Fibroblast of pulmonary artery (primary cell): Measurements from ENCODE around the gene GBA2.

Experiments used
- DNase-seq: peaks from one replicate; pipeline ENCODE4 v3.0.0-alpha.2; 2010; ENCODE audit warnings: low read depth
- H3K4me3 ChIP-seq: replicated peaks from 2 replicates; pipeline ENCODE4 v1.5.1; 2011; ENCODE audit warnings: low read depth, mild to moderate bottlenecking, control low read depth, low read length, moderate library complexity
- TF ChIP-seq, protein P1 (sequence below): IDR thresholded peaks from 2 replicates; pipeline ENCODE4 v1.5.1; 2011; ENCODE audit warnings: mild to moderate bottlenecking, control low read depth, low read length, inconsistent platforms; ENCODE audit errors: missing control alignments

GBA2 gene

DNA sequence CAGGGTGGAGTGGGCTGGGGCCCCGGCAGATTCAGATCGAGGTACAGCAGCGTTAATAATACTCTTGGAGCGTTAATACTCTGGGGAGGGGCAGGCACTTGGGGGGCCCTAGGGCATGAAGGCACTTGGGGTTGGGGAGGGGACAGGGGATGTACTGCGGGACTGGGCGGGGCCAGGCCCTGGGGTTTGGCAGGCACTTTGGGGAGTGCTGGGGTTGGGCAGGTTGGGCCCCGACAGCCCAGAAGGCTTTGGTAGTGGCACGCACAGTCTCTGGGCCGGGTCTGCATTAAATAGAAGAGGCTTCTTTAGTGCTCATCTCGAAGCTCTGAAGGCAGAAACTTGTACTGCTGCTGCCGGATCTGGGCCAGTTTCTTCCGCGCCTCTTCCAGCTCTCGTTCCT lies 51.5 kb downstream of the GBA2 start:
- no peak for DNase-seq
- TF ChIP-seq, protein P1, sequence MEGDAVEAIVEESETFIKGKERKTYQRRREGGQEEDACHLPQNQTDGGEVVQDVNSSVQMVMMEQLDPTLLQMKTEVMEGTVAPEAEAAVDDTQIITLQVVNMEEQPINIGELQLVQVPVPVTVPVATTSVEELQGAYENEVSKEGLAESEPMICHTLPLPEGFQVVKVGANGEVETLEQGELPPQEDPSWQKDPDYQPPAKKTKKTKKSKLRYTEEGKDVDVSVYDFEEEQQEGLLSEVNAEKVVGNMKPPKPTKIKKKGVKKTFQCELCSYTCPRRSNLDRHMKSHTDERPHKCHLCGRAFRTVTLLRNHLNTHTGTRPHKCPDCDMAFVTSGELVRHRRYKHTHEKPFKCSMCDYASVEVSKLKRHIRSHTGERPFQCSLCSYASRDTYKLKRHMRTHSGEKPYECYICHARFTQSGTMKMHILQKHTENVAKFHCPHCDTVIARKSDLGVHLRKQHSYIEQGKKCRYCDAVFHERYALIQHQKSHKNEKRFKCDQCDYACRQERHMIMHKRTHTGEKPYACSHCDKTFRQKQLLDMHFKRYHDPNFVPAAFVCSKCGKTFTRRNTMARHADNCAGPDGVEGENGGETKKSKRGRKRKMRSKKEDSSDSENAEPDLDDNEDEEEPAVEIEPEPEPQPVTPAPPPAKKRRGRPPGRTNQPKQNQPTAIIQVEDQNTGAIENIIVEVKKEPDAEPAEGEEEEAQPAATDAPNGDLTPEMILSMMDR: no peak
- H3K4me3 ChIP-seq: no peak overlapping the region

DNA sequence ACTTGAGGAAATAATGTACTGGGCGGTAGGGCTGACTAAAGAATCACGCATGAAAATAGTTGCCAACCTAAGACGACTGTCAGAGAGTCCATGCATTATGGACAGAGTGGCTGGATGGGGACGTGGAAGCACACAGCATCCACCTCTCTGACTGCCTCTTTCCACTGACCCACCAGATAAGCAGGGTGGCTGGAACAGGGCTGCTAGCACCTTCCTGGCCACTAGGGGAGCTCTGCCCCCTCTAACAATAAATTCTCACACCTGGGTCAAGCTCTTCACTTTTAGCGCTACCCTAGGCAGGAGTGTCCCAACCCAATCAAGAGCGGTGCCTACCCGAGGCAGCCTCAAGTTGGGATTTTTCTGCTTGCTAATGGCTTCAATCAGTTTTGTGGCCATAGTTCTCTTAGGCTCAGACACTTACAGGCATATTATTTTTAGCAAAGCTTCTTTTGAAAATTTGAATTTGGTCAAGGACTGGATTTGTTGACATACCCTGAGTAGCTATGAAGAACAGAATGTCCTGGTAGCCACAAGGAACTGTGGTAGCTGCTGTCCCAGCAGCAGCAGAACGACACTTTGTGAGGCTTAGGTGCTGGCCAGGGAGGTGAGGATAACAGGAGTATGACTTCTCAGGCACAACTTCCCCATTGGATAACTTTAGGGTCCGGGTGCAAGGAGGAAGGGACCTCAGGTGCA lies 52.4 kb downstream of the GBA2 start:
- DNase-seq: peak; percentile 63
- no peak overlapping the region for H3K4me3 ChIP-seq
- TF ChIP-seq, protein P1: peak; percentile 93

DNA sequence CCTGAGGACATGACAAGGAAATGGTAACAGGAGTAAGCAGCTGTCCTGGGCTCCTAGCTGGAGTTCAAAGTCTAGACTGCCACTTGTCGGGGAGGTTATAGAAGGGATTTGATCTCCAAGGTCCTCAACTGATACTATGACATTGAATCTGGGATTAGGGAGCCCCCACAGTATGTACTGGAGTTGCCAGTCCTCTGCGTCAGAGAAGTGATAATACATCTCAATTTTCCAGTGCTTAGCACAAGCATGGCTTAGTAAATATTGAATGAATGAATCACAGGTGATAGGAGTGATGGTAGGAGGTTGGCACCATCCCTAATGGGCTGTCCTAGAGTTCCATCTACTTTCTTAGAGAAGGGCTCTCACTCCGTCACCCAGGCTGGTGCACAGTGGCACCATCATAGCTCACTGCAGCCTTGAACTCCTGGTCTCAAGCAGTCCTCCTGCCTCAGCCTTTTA lies 53.1 kb downstream of the GBA2 start:
- DNase-seq: no peak
- TF ChIP-seq, protein P1: no peak
- no peak overlapping the region for H3K4me3 ChIP-seq

DNA sequence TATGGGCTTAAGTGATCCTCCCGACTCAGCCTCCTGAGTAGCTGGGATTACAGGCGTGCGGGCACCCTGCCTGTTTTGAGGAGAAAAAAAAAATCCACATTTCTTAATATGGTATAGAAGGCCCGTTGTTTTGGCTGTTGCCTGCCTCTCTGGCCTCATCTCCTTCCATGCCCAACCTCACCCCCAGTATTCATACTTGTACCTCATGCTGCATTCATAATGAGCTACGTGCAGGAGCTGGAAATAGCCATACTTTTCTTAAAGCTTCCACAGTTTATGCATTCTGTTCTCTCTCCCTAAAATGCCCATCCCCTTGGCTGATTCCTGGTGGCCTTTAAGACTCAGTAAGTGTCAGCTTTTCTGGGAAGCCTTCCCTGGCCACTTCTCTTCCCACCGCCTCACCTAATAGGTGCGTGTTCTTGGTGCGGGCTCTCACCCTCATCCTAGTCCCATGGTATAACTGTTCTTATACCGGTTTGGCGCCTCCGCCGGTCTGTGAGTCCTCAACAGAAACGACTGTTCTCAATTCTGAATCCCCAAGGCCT lies 57.2 kb downstream of the GBA2 start:
- TF ChIP-seq, protein P1: no peak
- no peak overlapping the region for H3K4me3 ChIP-seq
- no peak for DNase-seq

GRCh38 chr9:35691334-35691650 lies 57.7 kb downstream of the GBA2 start:
- TF ChIP-seq, protein P1: no peak

GRCh38 chr9:35690614-35691333 lies 58.3 kb downstream of the GBA2 start:
- TF ChIP-seq, protein P1: no peak
- peak overlapping the region; percentile 87 for H3K4me3 ChIP-seq
- peak; percentile 81 for DNase-seq

More at GRCh38 chr9:35691334-35691650, 57.7 kb downstream of the GBA2 start:
- no peak for DNase-seq
- H3K4me3 ChIP-seq: peak overlapping the region; percentile 87
